Loucy (cell line): ENCODE results near the gene COA4.

Experiments
- CTCF ChIP-seq: fragments of 200-600 bp; sonication (generic); conservative IDR thresholded peaks from 2 replicates; pipeline ENCODE4 v1.5.1; 2014; ENCODE audit warnings: mild to moderate bottlenecking, antibody characterized with exemption, low read length
- EZH2phosphoT487 ChIP-seq: fragments of 200-600 bp; IDR thresholded peaks from 2 replicates; pipeline ENCODE4 v1.6.1; 2018; ENCODE audit warnings: antibody characterized with exemption, mild to moderate bottlenecking, moderate library complexity, borderline replicate concordance

DNA sequence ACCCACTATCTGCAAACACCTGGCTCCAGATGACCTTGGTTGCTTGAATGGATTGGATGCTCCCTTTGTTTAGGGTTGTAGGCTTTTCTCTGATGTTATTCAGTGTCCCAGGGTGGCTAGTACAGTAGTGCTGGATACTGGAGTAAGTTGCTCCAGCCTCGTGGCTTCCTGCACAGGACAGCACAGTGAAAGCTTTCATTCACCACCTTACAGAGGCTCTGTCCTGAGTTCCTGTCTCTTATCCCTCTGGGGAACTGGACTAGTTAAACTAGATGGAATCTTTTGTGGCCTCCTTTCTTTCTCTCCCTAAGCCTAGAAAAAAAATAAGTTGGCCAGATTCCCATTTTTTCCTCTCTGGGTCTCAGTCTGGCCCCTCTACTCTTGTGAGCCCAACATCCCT is 46.4 kb downstream of the COA4 start:
- TF ChIP-seq CTCF (no peak), EZH2phosphoT487 (no peak)
